GM12891 (cell line): ENCODE data around the gene GTF3C5.

Experiments used
- POLR2A ChIP-seq: IDR thresholded peaks from 2 replicates; pipeline ENCODE4 v1.6.1; 2011; ENCODE audit warnings: low read depth, low read length, control low read depth
- POLR2AphosphoS5 ChIP-seq: IDR thresholded peaks from 2 replicates; pipeline ENCODE4 v1.6.1; 2011; ENCODE audit warnings: low read depth, low read length, control low read depth
- SPI1 ChIP-seq: IDR thresholded peaks from 2 replicates; pipeline ENCODE4 v1.6.1; 2011; ENCODE audit warnings: low read depth, low read length, control low read depth
- TAF1 ChIP-seq: IDR thresholded peaks from 2 replicates; pipeline ENCODE4 v1.6.1; 2011; ENCODE audit warnings: low read depth, low read length, control low read depth

- TF ChIP-seq SPI1 (no peak), POLR2AphosphoS5 (no peak), POLR2A (no peak), TAF1 (no peak)
Measured at GRCh38 chr9:133043449-133044035, 12.7 kb downstream of the GTF3C5 start.
